ENCODE measurements around the gene ETS1.
A peak's percentile ranks its signal among the peaks of the same experiment; 100 is the strongest.

The ETS1 gene

GRCh38 chr11:128482092-128482491 is 105.3 kb downstream of the ETS1 start:
- no peak for DNase-seq (ENCODE audit: low spot score)

- no peak for DNase-seq (ENCODE audit: low spot score)
Measured at GRCh38 chr11:128481135-128481534, 106.2 kb downstream of the ETS1 start.

- DNase-seq (ENCODE audit: low spot score), result no peak
Measured at GRCh38 chr11:128480665-128481064, 106.7 kb downstream of the ETS1 start.

- DNase-seq (ENCODE audit: low spot score), result no peak
Measured at GRCh38 chr11:128480066-128480465, 107.3 kb downstream of the ETS1 start.

GRCh38 chr11:128479144-128479543 is 108.2 kb downstream of the ETS1 start:
- peak; percentile 57 for DNase-seq (ENCODE audit: low spot score)

- DNase-seq (ENCODE audit: low spot score), result no peak
Measured at GRCh38 chr11:128478305-128478704, 109.1 kb downstream of the ETS1 start.

GRCh38 chr11:128477811-128478210 is 109.5 kb downstream of the ETS1 start:
- no peak for DNase-seq (ENCODE audit: low spot score)

- no peak for DNase-seq (ENCODE audit: low spot score)
Measured at GRCh38 chr11:128477278-128477677, 110.1 kb downstream of the ETS1 start.

GRCh38 chr11:128476729-128477128 is 110.6 kb downstream of the ETS1 start:
- DNase-seq (ENCODE audit: low spot score), result peak; percentile 87

- no peak for DNase-seq (ENCODE audit: low spot score)
Measured at GRCh38 chr11:128476049-128476448, 111.3 kb downstream of the ETS1 start.

GRCh38 chr11:128474036-128474874 is 113.1 kb downstream of the ETS1 start:
- no peak for DNase-seq (ENCODE audit: low spot score)

- DNase-seq (ENCODE audit: low spot score), result no peak
Measured at GRCh38 chr11:128473636-128474035, 113.7 kb downstream of the ETS1 start.

GRCh38 chr11:128472128-128473089 is 114.9 kb downstream of the ETS1 start:
- DNase-seq (ENCODE audit: low spot score), result peak; percentile 58

- peak; percentile 74 for DNase-seq (ENCODE audit: low spot score)
Measured at GRCh38 chr11:128471138-128471661, 116.2 kb downstream of the ETS1 start.

- DNase-seq (ENCODE audit: low spot score), result peak; percentile 73
Measured at GRCh38 chr11:128470081-128470480, 117.3 kb downstream of the ETS1 start.

- DNase-seq (ENCODE audit: low spot score), result no peak
Measured at GRCh38 chr11:128469220-128469619, 118.1 kb downstream of the ETS1 start.

GRCh38 chr11:128468111-128468510 is 119.2 kb downstream of the ETS1 start:
- DNase-seq (ENCODE audit: low spot score), result no peak

- DNase-seq (ENCODE audit: low spot score), result no peak
Measured at GRCh38 chr11:128467610-128468041, 119.7 kb downstream of the ETS1 start.

- no peak for DNase-seq (ENCODE audit: low spot score)
Measured at GRCh38 chr11:128467041-128467440, 120.3 kb downstream of the ETS1 start.

GRCh38 chr11:128465946-128466705 is 121.2 kb downstream of the ETS1 start:
- no peak for DNase-seq (ENCODE audit: low spot score)

GRCh38 chr11:128465531-128465930 is 121.8 kb downstream of the ETS1 start:
- no peak for DNase-seq (ENCODE audit: low spot score)
